Liver (tissue), 3 donors: ENCODE data around the gene EOLA1.

Source experiments
- ATF3 ChIP-seq: IDR thresholded peaks from 2 replicates; pipeline ENCODE4 v1.6.1; 2016; ENCODE audit warnings: antibody characterized with exemption
- GABPA ChIP-seq, 2 donors: IDR thresholded peaks in 1 of 2; conservative IDR thresholded peaks in 1 of 2; 2 replicates each; pipeline ENCODE4 v1.6.1; 2016; ENCODE audit warnings: antibody characterized with exemption in 2 of 2, mild to moderate bottlenecking in 1 of 2, moderate library complexity in 1 of 2
- JUND ChIP-seq, 2 donors: IDR thresholded peaks; 2 replicates each; pipeline ENCODE4 v1.6.1; 2016; ENCODE audit warnings: antibody characterized with exemption in 2 of 2
- RAD21 ChIP-seq, 2 donors: IDR thresholded peaks; 2 replicates each; pipeline ENCODE4 v1.6.1; 2016; ENCODE audit warnings: antibody characterized with exemption in 2 of 2, mild to moderate bottlenecking in 2 of 2
- TAF1 ChIP-seq: conservative IDR thresholded peaks from 2 replicates; pipeline ENCODE4 v1.6.1; 2016; ENCODE audit warnings: antibody characterized with exemption, mild to moderate bottlenecking
- YY1 ChIP-seq: IDR thresholded peaks from 2 replicates; pipeline ENCODE4 v1.6.1; 2016; ENCODE audit warnings: antibody characterized with exemption, mild to moderate bottlenecking
- ZBTB33 ChIP-seq: IDR thresholded peaks from 2 replicates; pipeline ENCODE4 v1.6.1; 2016; ENCODE audit warnings: antibody characterized with exemption
- TF ChIP-seq, protein P1 (sequence below): fragments of 150-350 bp; IDR thresholded peaks from 2 replicates; pipeline ENCODE4 v1.5.1; 2017; ENCODE audit warnings: improper control_type of control experiment, low read depth, low read length; ENCODE audit not compliant: missing input control
- TF ChIP-seq, protein P2 (sequence below): IDR thresholded peaks from 2 replicates; pipeline ENCODE4 v1.6.1; 2016; ENCODE audit warnings: antibody characterized with exemption
- donor health status: healthy.
- donor health status: healthy.

DNA sequence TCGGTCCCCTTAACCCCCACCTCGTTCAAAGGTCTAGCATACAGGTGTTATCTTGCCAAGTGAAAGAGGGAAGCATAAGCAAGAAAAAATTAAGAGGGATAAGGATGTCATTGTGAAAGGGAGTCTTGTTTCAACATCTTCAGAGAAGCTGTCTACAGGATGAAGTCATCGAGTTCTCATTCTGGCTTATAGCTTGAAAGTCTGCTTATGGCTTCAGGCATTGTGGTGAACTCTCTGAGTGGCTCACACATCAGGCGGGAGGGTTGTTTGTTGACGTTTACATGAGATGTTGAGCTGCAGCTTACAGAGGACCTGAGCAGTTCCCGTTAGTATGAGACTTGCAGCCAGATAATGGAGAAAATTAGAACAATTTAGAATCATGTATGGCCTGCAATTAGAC is 29.9 kb downstream of the EOLA1 start:
- no peak for TF ChIP-seq RAD21 (IDR thresholded peaks at IDR 0.05)
- TF ChIP-seq, protein P1, sequence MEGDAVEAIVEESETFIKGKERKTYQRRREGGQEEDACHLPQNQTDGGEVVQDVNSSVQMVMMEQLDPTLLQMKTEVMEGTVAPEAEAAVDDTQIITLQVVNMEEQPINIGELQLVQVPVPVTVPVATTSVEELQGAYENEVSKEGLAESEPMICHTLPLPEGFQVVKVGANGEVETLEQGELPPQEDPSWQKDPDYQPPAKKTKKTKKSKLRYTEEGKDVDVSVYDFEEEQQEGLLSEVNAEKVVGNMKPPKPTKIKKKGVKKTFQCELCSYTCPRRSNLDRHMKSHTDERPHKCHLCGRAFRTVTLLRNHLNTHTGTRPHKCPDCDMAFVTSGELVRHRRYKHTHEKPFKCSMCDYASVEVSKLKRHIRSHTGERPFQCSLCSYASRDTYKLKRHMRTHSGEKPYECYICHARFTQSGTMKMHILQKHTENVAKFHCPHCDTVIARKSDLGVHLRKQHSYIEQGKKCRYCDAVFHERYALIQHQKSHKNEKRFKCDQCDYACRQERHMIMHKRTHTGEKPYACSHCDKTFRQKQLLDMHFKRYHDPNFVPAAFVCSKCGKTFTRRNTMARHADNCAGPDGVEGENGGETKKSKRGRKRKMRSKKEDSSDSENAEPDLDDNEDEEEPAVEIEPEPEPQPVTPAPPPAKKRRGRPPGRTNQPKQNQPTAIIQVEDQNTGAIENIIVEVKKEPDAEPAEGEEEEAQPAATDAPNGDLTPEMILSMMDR: no peak
- TF ChIP-seq, protein P2, sequence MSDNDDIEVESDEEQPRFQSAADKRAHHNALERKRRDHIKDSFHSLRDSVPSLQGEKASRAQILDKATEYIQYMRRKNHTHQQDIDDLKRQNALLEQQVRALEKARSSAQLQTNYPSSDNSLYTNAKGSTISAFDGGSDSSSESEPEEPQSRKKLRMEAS: no peak
- TF ChIP-seq ATF3: no peak
- TF ChIP-seq YY1: no peak
- TF ChIP-seq JUND (IDR thresholded peaks at IDR 0.05): no peak
- no peak for TF ChIP-seq GABPA (IDR thresholded peaks at IDR 0.05 in 1 of 2, conservative IDR thresholded peaks at IDR 0.05 in 1 of 2)
- TF ChIP-seq TAF1: no peak
- TF ChIP-seq ZBTB33: no peak
